GM23338 (cell line): ENCODE results near the gene SRGN. TPM values are rescaled to one million over a fixed set of nuclear protein-coding genes. Genes with fewer than 3 reads are reported as not detected.
A peak's percentile ranks its signal among the peaks of the same experiment; 100 is the strongest.

Experiments
- ATAC-seq: fragments of 200-7000 bp; cut with Tn5 transposase; 3 replicates; pipeline ENCODE4 v1.9.1; 2020
- DNase-seq: peaks from one replicate; pipeline ENCODE4 v3.0.0-alpha.2; 2015; ENCODE audit warnings: low spot score
- H2AFZ ChIP-seq: fragments of 200-600 bp; sonication (generic); 2 replicates; pipeline ENCODE4 v1.8.0; 2016; ENCODE audit warnings: antibody characterized with exemption, mild to moderate bottlenecking, moderate library complexity
- H3F3A ChIP-seq: fragments of 200-600 bp; sonication (generic); replicated peaks from 2 replicates; pipeline ENCODE4 v1.8.0; 2017; ENCODE audit warnings: antibody characterized with exemption, mixed run types, low read depth
- H3K27ac ChIP-seq: fragments of 200-600 bp; sonication (generic); 2 replicates; pipeline ENCODE4 v1.6.1; 2016; ENCODE audit warnings: low read depth
- H3K27me3 ChIP-seq: fragments of 200-600 bp; sonication (generic); 2 replicates; pipeline ENCODE4 v1.8.0; 2016; ENCODE audit warnings: mild to moderate bottlenecking, mixed run types, moderate library complexity; ENCODE audit not compliant: insufficient read depth
- H3K36me3 ChIP-seq: fragments of 200-600 bp; sonication (generic); 2 replicates; pipeline ENCODE4 v1.8.0; 2016; ENCODE audit warnings: mild to moderate bottlenecking; ENCODE audit not compliant: insufficient read depth
- H3K4me1 ChIP-seq: fragments of 200-600 bp; sonication (generic); 2 replicates; pipeline ENCODE4 v1.8.0; 2016; ENCODE audit warnings: mild to moderate bottlenecking, moderate library complexity; ENCODE audit not compliant: insufficient read depth
- H3K4me2 ChIP-seq: fragments of 200-600 bp; sonication (generic); 2 replicates; pipeline ENCODE4 v1.7.1; 2017; ENCODE audit warnings: mixed run types
- H3K4me3 ChIP-seq: fragments of 200-600 bp; sonication (generic); 2 replicates; pipeline ENCODE4 v1.6.1; 2016; ENCODE audit warnings: mixed run types
- H3K79me2 ChIP-seq: fragments of 200-600 bp; sonication (generic); replicated peaks from 2 replicates; pipeline ENCODE4 v1.8.0; 2017; ENCODE audit warnings: mild to moderate bottlenecking; ENCODE audit not compliant: insufficient read depth
- H3K9me2 ChIP-seq: fragments of 200-600 bp; sonication (generic); 2 replicates; pipeline ENCODE4 v1.8.0; 2017; ENCODE audit not compliant: insufficient read depth
- H4K20me1 ChIP-seq: fragments of 200-600 bp; sonication (generic); replicated peaks from 2 replicates; pipeline ENCODE4 v1.8.0; 2017; ENCODE audit warnings: mild to moderate bottlenecking; ENCODE audit not compliant: insufficient read depth
- H3K27ac Mint-ChIP-seq: 2 replicates; pipeline ENCODE4 v1.8.0; 2020; ENCODE audit warnings: inconsistent platforms, mild to moderate bottlenecking, moderate library complexity, mixed read lengths
- H3K27me3 Mint-ChIP-seq: 3 replicates; pipeline ENCODE4 v1.8.0; 2022; ENCODE audit warnings: low read depth, mild to moderate bottlenecking, moderate library complexity, mixed read lengths, inconsistent platforms; ENCODE audit not compliant: insufficient read depth, poor library complexity
- H3K36me3 Mint-ChIP-seq: 3 replicates; pipeline ENCODE4 v1.8.0; 2021; ENCODE audit warnings: low read depth, mild to moderate bottlenecking, inconsistent platforms, moderate library complexity, mixed read lengths
- H3K4me1 Mint-ChIP-seq: 3 replicates; pipeline ENCODE4 v1.8.0; 2020; ENCODE audit warnings: mild to moderate bottlenecking, inconsistent platforms, mixed read lengths
- H3K4me3 Mint-ChIP-seq: 3 replicates; pipeline ENCODE4 v1.8.0; 2021; ENCODE audit warnings: moderate library complexity, mild to moderate bottlenecking, inconsistent platforms, mixed read lengths
- H3K9me3 Mint-ChIP-seq: 3 replicates; pipeline ENCODE4 v1.8.0; 2020; ENCODE audit warnings: moderate library complexity, mild to moderate bottlenecking, inconsistent platforms, mixed read lengths
- CREB1 ChIP-seq: fragments of 250-450 bp; sonication (Bioruptor Pico); IDR thresholded peaks from 2 replicates; pipeline ENCODE4 v1.5.0; 2020; ENCODE audit warnings: low read depth, mild to moderate bottlenecking, moderate library complexity
- EZH2 ChIP-seq: fragments of 200-600 bp; sonication (generic); IDR thresholded peaks from one replicate; pipeline ENCODE4 v1.8.0; 2017; ENCODE audit warnings: antibody characterized with exemption, mild to moderate bottlenecking, low read depth; ENCODE audit not compliant: unreplicated experiment
- EZH2phosphoT487 ChIP-seq: fragments of 200-600 bp; sonication (generic); IDR thresholded peaks from one replicate; pipeline ENCODE4 v1.8.1; 2018; ENCODE audit warnings: antibody characterized with exemption; ENCODE audit not compliant: unreplicated experiment
- JUNB ChIP-seq: IDR thresholded peaks from one replicate; pipeline ENCODE4 v1.6.1; 2016; ENCODE audit warnings: antibody characterized with exemption; ENCODE audit not compliant: unreplicated experiment
- NANOG ChIP-seq: IDR thresholded peaks from 2 replicates; pipeline ENCODE4 v1.6.1; 2016; ENCODE audit warnings: antibody characterized with exemption, borderline replicate concordance
- POLR2AphosphoS5 ChIP-seq: IDR thresholded peaks from 2 replicates; pipeline ENCODE4 v1.6.1; 2016; ENCODE audit warnings: antibody characterized with exemption, low read depth
- STAT1 ChIP-seq: IDR thresholded peaks from one replicate; pipeline ENCODE4 v1.6.1; 2016; ENCODE audit warnings: antibody characterized with exemption; ENCODE audit not compliant: unreplicated experiment
- ZNF114 ChIP-seq: fragments of 250-450 bp; sonication (Bioruptor Pico); IDR thresholded peaks from 2 replicates; pipeline ENCODE4 v1.5.0; 2020; ENCODE audit warnings: mild to moderate bottlenecking, moderate library complexity
- ZNF462 ChIP-seq: fragments of 250-450 bp; sonication (Bioruptor Pico); IDR thresholded peaks from 2 replicates; pipeline ENCODE4 v1.5.0; 2020; ENCODE audit warnings: mild to moderate bottlenecking, moderate library complexity
- polyA plus RNA-seq: library from polyadenylated mRNA; unstranded; fragments of >200 nt; fragmentation: Nextera tagmentation; extraction: Ambion mirVana; gene quantifications from 2 replicates; pipeline ENCODE4 v1.2.1, GENCODE V29; 2016
- total RNA-seq: library from RNA; depleted of rRNA; stranded (reverse); fragments of >200 nt; shearing (Covaris generic); gene quantifications from 2 replicates; pipeline ENCODE4 v1.2.3, GENCODE V29; 2014

Gene SRGN
- total and polyA plus RNA-seq, 2 experiments from 2014 or later, result not detected

GRCh38 chr10:69061305-69062161 lies 26.4 kb upstream of the SRGN start:
- Histone ChIP-seq H4K20me1 (no peaks in the 10 kb centered on the region), H2AFZ (peak overlapping the region; percentile 53; the same call in 1 of the 2 replicates)

More at GRCh38 chr10:69061305-69062161, 26.4 kb upstream of the SRGN start:
- H3K4me3 ChIP-seq, result no peak overlapping the region
- Mint-ChIP-seq H3K4me1 (peaks cover 6% of the 10 kb centered on the region), H3K9me3 (no peaks in the 10 kb centered on the region), H3K36me3 (no peaks in the 10 kb centered on the region), H3K27me3 (peaks cover 8% of the 10 kb centered on the region), H3K27ac (no peak overlapping the region), H3K4me3 (no peak overlapping the region)
- no peak overlapping the region for H3K4me2 ChIP-seq
- no peaks in the 10 kb centered on the region for H3K9me2 ChIP-seq
- no peaks in the 10 kb centered on the region for H3K4me1 ChIP-seq
- H3F3A ChIP-seq, result no peaks in the 10 kb centered on the region
- H3K79me2 ChIP-seq, result no peaks in the 10 kb centered on the region
- no peaks in the 10 kb centered on the region for H3K36me3 ChIP-seq
- ATAC-seq (no peak), DNase-seq (no peak)
- no peaks in the 10 kb centered on the region for H3K27me3 ChIP-seq
- TF ChIP-seq EZH2 (no peak), EZH2phosphoT487 (no peak), NANOG (no peak), POLR2AphosphoS5 (no peak), STAT1 (no peak), ZNF114 (CRISPR knock-in tag) (no peak), JUNB (no peak), ZNF462 (CRISPR knock-in tag) (no peak), CREB1 (CRISPR knock-in tag) (no peak)
- no peak overlapping the region for H3K27ac ChIP-seq
